Uterus (tissue), 2 donors: Measurements from ENCODE around the gene LMAN2L.

Experiments
- CTCF ChIP-seq, 4 experiments: fragments of 200-600 bp in 2 of 4; fragments of 450-650 bp in 2 of 4; sonication (generic) in 2 of 4; IDR thresholded peaks; one replicate each; pipeline ENCODE4 v1.5.1; 2016 to 2019; ENCODE audit warnings: antibody characterized with exemption in 4 of 4, mild to moderate bottlenecking in 2 of 4, moderate library complexity in 1 of 4
- POLR2A ChIP-seq, 2 donors: fragments of 450-650 bp; IDR thresholded peaks; one replicate each; pipeline ENCODE4 v1.6.1; 2016; ENCODE audit warnings: antibody characterized with exemption in 2 of 2, mild to moderate bottlenecking in 1 of 2, moderate library complexity in 1 of 2

GRCh38 chr2:96767135-96767871 is 27.4 kb upstream of the LMAN2L start:
- no peak for TF ChIP-seq CTCF (IDR thresholded peaks at IDR 0.05)
- no peak for TF ChIP-seq POLR2A (IDR thresholded peaks at IDR 0.05)
